ENCODE results near the gene SRF.

DNA sequence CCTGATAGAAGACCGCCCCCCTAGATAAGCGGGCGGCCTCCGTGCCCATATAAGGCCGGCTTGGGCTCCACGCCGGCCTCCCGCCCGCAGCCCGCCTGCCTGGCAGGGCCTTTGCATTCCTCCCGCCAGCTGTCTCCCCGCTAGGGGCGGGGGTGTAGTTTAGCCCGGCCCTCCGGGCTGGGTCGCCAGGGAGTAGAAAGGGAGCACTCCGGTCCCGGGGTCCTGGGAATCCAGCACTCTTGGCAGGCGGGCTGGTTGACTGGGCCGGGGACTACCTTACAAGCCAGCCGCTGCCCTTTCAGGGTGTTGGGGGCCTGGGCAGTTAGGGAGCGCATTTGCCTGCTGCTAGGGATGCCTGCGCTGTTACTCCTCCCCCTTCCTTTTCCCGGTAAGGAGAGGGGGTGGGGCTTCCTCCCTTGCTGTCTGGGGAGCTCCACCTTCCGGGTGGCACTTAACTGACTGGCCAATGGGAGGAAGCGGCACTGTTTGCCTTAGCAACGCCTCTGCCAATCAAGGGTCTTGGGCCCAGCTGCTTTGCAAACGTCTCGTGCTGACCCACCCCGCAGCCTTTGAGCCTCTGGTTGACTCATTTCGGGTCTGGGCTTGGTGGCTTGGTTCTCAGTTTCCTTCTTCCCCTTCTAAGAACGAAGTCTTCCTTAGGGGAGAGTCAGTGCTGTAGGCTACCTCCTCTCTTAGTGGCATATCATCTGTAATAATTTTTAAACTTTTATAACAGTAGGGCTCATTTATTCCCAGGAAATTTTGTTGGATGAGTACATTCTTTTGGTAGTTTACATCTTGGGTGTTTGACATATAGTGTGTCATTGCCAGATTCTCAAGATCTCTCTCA, 3.4 kb downstream of the SRF start:
- TF ChIP-seq, protein P1, sequence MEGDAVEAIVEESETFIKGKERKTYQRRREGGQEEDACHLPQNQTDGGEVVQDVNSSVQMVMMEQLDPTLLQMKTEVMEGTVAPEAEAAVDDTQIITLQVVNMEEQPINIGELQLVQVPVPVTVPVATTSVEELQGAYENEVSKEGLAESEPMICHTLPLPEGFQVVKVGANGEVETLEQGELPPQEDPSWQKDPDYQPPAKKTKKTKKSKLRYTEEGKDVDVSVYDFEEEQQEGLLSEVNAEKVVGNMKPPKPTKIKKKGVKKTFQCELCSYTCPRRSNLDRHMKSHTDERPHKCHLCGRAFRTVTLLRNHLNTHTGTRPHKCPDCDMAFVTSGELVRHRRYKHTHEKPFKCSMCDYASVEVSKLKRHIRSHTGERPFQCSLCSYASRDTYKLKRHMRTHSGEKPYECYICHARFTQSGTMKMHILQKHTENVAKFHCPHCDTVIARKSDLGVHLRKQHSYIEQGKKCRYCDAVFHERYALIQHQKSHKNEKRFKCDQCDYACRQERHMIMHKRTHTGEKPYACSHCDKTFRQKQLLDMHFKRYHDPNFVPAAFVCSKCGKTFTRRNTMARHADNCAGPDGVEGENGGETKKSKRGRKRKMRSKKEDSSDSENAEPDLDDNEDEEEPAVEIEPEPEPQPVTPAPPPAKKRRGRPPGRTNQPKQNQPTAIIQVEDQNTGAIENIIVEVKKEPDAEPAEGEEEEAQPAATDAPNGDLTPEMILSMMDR (IDR thresholded peaks at IDR 0.05) = no peak
- no peak for TF ChIP-seq EZH2 (IDR thresholded peaks at IDR 0.05; ENCODE audit: borderline replicate concordance, insufficient read depth, low read depth, low read length, poor library complexity, severe bottlenecking)

Data from B cell (primary cell).